Stomach smooth muscle (tissue), 2 donors: ENCODE measurements around the gene PAM16.

Experiments used
- H3K27ac ChIP-seq: one replicate; pipeline ENCODE4 v1.7.0; 2013; ENCODE audit warnings: mild to moderate bottlenecking, low read length, inconsistent platforms
- H3K27me3 ChIP-seq, 2 donors: one replicate each; pipeline ENCODE4 v1.7.0; 2013; ENCODE audit warnings: low read length in 2 of 2; ENCODE audit not compliant: insufficient read depth in 2 of 2, control insufficient read depth in 1 of 2
- H3K36me3 ChIP-seq, 2 donors: one replicate each; pipeline ENCODE4 v1.7.0; 2013; ENCODE audit warnings: low read length in 2 of 2; ENCODE audit not compliant: control insufficient read depth in 2 of 2, insufficient read depth in 2 of 2
- H3K4me1 ChIP-seq: one replicate; pipeline ENCODE4 v1.7.0; 2013; ENCODE audit warnings: low read length; ENCODE audit not compliant: control insufficient read depth, insufficient read depth
- H3K4me3 ChIP-seq, 2 donors: one replicate each; pipeline ENCODE4 v1.7.0; 2013; ENCODE audit warnings: low read length in 2 of 2
- H3K9ac ChIP-seq, 2 donors: one replicate each; pipeline ENCODE4 v1.7.0; 2013; ENCODE audit warnings: low read length in 2 of 2, mild to moderate bottlenecking in 1 of 2
- H3K9me3 ChIP-seq, 2 donors: one replicate each; pipeline ENCODE4 v1.7.0; 2013; ENCODE audit warnings: low read length in 2 of 2; ENCODE audit not compliant: control insufficient read depth in 2 of 2
- donor health status: healthy.
- donor health status: Pancreatic carcinoma.

The PAM16 gene

GRCh38 chr16:4303973-4304372 is 47.1 kb downstream of the PAM16 start:
- Histone ChIP-seq H3K4me3 (no peak overlapping the region), H3K27ac (no peak overlapping the region), H3K36me3 (no peaks in the 10 kb centered on the region), H3K9ac (no peak overlapping the region), H3K9me3 (no peaks in the 10 kb centered on the region), H3K4me1 (peaks cover 13% of the 10 kb centered on the region), H3K27me3 (no peaks in the 10 kb centered on the region)

GRCh38 chr16:4301968-4302367 is 49.2 kb downstream of the PAM16 start:
- Histone ChIP-seq H3K9me3 (no peaks in the 10 kb centered on the region), H3K9ac (no peak overlapping the region), H3K4me3 (no peak overlapping the region), H3K4me1 (peaks cover 7% of the 10 kb centered on the region), H3K27me3 (no peaks in the 10 kb centered on the region), H3K36me3 (no peaks in the 10 kb centered on the region), H3K27ac (no peak overlapping the region)

GRCh38 chr16:4301177-4301576 is 49.9 kb downstream of the PAM16 start:
- H3K36me3 ChIP-seq = no peaks in the 10 kb centered on the region
- H3K9me3 ChIP-seq = no peaks in the 10 kb centered on the region
- H3K27me3 ChIP-seq = no peaks in the 10 kb centered on the region
- no peak overlapping the region for H3K27ac ChIP-seq
- H3K4me1 ChIP-seq = peaks cover 7% of the 10 kb centered on the region
- H3K9ac ChIP-seq = no peak overlapping the region
- no peak overlapping the region for H3K4me3 ChIP-seq

GRCh38 chr16:4298761-4299522 is 52.2 kb downstream of the PAM16 start:
- H3K27ac ChIP-seq = peak overlapping the region; percentile 49

GRCh38 chr16:4297480-4297879 is 53.6 kb downstream of the PAM16 start:
- H3K9me3 ChIP-seq = no peaks in the 10 kb centered on the region
- H3K27ac ChIP-seq = no peak overlapping the region
- H3K27me3 ChIP-seq = no peaks in the 10 kb centered on the region
- no peak overlapping the region for H3K9ac ChIP-seq
- H3K4me3 ChIP-seq = no peak overlapping the region
- H3K4me1 ChIP-seq = peaks cover 24% of the 10 kb centered on the region
- H3K36me3 ChIP-seq = no peaks in the 10 kb centered on the region

More at GRCh38 chr16:4298761-4299522, 52.2 kb downstream of the PAM16 start:
- Histone ChIP-seq H3K9me3 (no peaks in the 10 kb centered on the region), H3K9ac (no peak overlapping the region), H3K36me3 (no peaks in the 10 kb centered on the region), H3K4me1 (peaks cover 14% of the 10 kb centered on the region), H3K27me3 (no peaks in the 10 kb centered on the region), H3K4me3 (peak overlapping the region; percentile 16 to 44)

GRCh38 chr16:4295581-4295980 is 55.5 kb downstream of the PAM16 start:
- Histone ChIP-seq H3K36me3 (no peaks in the 10 kb centered on the region), H3K27ac (no peak overlapping the region), H3K4me1 (peaks cover 33% of the 10 kb centered on the region), H3K9me3 (no peaks in the 10 kb centered on the region), H3K27me3 (no peaks in the 10 kb centered on the region), H3K4me3 (no peak overlapping the region), H3K9ac (no peak overlapping the region)

- Histone ChIP-seq H3K27ac (peak overlapping the region; percentile 74), H3K9ac (peak overlapping the region in 1 of 2 donors; percentile 47), H3K9me3 (no peaks in the 10 kb centered on the region), H3K36me3 (no peaks in the 10 kb centered on the region), H3K4me1 (peaks cover 27% of the 10 kb centered on the region), H3K4me3 (peak overlapping the region in 1 of 2 donors; percentile 49), H3K27me3 (no peaks in the 10 kb centered on the region)
These were observed 57.2 kb downstream of the PAM16 start for GRCh38 chr16:4293822-4294457.

- peaks cover 30% of the 10 kb centered on the region for H3K4me1 ChIP-seq
- H3K36me3 ChIP-seq = no peaks in the 10 kb centered on the region
- H3K27ac ChIP-seq = peak overlapping the region; percentile 74
- H3K9ac ChIP-seq = peak overlapping the region in 1 of 2 donors; percentile 47
- no peaks in the 10 kb centered on the region for H3K9me3 ChIP-seq
- H3K27me3 ChIP-seq = no peaks in the 10 kb centered on the region
- H3K4me3 ChIP-seq = peak overlapping the region in 1 of 2 donors; percentile 49
These were observed 57.9 kb downstream of the PAM16 start for GRCh38 chr16:4293181-4293716.

GRCh38 chr16:4291699-4292098 is 59.4 kb downstream of the PAM16 start:
- H3K27me3 ChIP-seq = no peaks in the 10 kb centered on the region
- no peak overlapping the region for H3K4me3 ChIP-seq
- H3K9ac ChIP-seq = no peak overlapping the region
- no peak overlapping the region for H3K27ac ChIP-seq
- no peaks in the 10 kb centered on the region for H3K9me3 ChIP-seq
- no peaks in the 10 kb centered on the region for H3K36me3 ChIP-seq
- H3K4me1 ChIP-seq = peaks cover 32% of the 10 kb centered on the region
